ENCODE measurements around the gene CSF1. TPM values are rescaled to one million over a fixed set of nuclear protein-coding genes. Genes with fewer than 3 reads are reported as not detected.

The CSF1 gene
- total RNA-seq, 4 donors from 2014 or later = 8.9 to 49.5 (median 26.6) TPM

DNA sequence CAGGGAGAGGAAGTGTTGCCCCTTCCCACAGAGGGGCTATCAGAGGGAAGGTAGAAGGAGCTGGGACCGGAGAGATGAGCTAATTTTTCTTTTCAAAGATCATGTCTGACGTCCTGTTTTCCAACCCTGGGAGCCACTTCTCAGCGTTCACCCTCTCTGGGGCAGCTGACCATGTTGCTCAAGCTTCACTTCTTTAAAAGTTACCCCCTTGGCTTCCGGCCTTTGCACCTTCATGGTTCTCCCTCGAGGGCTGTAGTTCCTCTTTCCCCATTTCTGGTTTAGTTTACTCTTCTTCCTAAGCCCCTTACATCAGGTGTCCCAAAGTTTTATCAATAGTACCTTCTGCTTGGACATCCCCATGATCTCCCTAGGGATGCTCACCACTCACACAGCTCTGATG lies 23.8 kb upstream of the CSF1 start:
- DNase-seq = peak in 2 of 3 donors; percentile 66 to 77
- no peak for TF ChIP-seq POLR2A (IDR thresholded peaks at IDR 0.05)
- Histone ChIP-seq H3K4me3 (no peak overlapping the region), H3K27me3 (no peaks in the 10 kb centered on the region), H3K27ac (peak overlapping the region in 1 of 4 donors; percentile 50), H3K9me3 (no peaks in the 10 kb centered on the region), H3K36me3 (no peaks in the 10 kb centered on the region), H3K4me1 (peaks cover 0 to 20% (median 6%) of the 10 kb centered on the region in 4 donors)

DNA sequence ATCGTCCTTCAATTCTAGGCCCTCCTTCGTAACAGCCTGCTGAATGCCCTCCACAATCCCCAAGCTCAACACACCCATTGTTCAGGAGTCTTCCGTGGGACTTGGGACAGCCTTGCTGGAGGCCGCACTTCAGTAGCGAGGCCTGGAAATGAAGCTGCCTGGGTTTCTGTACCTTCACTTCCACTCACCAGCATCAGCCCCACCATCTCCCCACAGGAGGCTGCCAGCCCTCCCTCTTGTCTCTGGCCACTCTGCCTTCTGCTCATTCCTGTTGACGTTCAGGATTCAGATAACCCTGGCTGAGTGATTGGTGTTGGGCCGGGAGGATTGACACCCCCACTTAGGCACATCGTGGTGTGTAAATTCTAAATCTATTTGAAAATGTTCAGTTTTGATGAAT lies 23.4 kb upstream of the CSF1 start:
- peak overlapping the region in 1 of 4 donors; percentile 39 for H3K27ac ChIP-seq
- H3K4me1 ChIP-seq = peaks cover 0 to 25% (median 6%) of the 10 kb centered on the region in 4 donors
- H3K36me3 ChIP-seq = no peaks in the 10 kb centered on the region
- DNase-seq = no peak
- H3K9me3 ChIP-seq = no peaks in the 10 kb centered on the region
- no peaks in the 10 kb centered on the region for H3K27me3 ChIP-seq
- no peak overlapping the region for H3K4me3 ChIP-seq
- TF ChIP-seq, protein P1, sequence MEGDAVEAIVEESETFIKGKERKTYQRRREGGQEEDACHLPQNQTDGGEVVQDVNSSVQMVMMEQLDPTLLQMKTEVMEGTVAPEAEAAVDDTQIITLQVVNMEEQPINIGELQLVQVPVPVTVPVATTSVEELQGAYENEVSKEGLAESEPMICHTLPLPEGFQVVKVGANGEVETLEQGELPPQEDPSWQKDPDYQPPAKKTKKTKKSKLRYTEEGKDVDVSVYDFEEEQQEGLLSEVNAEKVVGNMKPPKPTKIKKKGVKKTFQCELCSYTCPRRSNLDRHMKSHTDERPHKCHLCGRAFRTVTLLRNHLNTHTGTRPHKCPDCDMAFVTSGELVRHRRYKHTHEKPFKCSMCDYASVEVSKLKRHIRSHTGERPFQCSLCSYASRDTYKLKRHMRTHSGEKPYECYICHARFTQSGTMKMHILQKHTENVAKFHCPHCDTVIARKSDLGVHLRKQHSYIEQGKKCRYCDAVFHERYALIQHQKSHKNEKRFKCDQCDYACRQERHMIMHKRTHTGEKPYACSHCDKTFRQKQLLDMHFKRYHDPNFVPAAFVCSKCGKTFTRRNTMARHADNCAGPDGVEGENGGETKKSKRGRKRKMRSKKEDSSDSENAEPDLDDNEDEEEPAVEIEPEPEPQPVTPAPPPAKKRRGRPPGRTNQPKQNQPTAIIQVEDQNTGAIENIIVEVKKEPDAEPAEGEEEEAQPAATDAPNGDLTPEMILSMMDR (IDR thresholded peaks at IDR 0.05) = no peak
- no peak for TF ChIP-seq POLR2A (IDR thresholded peaks at IDR 0.05)

DNA sequence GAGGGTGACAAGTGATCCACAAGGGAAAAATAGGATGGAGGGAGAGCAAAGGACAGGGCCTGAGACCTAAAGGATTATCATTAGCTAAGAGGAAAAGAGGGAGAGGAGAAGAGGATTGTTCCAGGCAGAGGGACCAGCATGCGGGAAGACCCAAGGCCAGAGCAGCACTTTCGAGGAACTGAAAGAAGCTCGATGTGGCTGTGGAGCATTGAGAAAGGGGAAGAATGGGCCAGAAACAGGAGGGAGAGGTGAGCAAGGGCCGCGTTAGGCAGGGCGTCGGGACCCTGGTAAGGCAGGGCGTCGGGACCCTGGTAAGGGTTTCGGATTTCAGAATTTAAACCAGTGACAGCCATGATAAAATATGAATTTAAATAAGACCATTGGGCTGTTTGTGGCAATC lies 22.8 kb upstream of the CSF1 start:
- TF ChIP-seq POLR2A (IDR thresholded peaks at IDR 0.05) = no peak
- TF ChIP-seq, protein P1 (IDR thresholded peaks at IDR 0.05) = no peak
- DNase-seq = peak in 1 of 3 donors; percentile 43
- Histone ChIP-seq H3K36me3 (no peaks in the 10 kb centered on the region), H3K9me3 (no peaks in the 10 kb centered on the region), H3K4me1 (peaks cover 0 to 29% (median 6%) of the 10 kb centered on the region in 4 donors), H3K27me3 (no peaks in the 10 kb centered on the region), H3K27ac (no peak overlapping the region), H3K4me3 (no peak overlapping the region)

DNA sequence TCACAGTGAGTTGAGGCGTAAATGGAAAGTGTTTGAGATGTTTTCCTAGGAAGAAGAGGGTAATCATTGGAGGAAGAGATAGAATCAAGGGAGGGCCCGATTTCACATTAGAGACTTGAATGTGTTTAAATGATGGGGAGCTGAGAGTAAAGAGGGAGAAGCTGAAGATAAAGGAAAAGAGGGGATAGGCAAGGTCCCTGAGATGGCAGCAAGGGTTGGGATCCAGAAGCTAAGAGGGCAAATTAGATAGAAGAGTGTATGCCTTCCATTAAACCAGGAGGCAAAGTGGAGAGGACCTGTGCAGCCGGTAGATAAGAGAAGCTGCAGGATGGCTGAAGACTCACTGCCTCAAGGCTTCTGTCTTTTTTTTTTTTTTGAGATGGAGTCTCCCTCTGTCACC lies 21.6 kb upstream of the CSF1 start:
- Histone ChIP-seq H3K4me3 (no peak overlapping the region), H3K9me3 (no peaks in the 10 kb centered on the region), H3K27me3 (no peaks in the 10 kb centered on the region), H3K27ac (no peak overlapping the region), H3K4me1 (peaks cover 0 to 19% (median 6%) of the 10 kb centered on the region in 4 donors), H3K36me3 (no peaks in the 10 kb centered on the region)
- TF ChIP-seq POLR2A (IDR thresholded peaks at IDR 0.05) = no peak
- TF ChIP-seq, protein P1 (IDR thresholded peaks at IDR 0.05) = no peak
- no peak for DNase-seq

DNA sequence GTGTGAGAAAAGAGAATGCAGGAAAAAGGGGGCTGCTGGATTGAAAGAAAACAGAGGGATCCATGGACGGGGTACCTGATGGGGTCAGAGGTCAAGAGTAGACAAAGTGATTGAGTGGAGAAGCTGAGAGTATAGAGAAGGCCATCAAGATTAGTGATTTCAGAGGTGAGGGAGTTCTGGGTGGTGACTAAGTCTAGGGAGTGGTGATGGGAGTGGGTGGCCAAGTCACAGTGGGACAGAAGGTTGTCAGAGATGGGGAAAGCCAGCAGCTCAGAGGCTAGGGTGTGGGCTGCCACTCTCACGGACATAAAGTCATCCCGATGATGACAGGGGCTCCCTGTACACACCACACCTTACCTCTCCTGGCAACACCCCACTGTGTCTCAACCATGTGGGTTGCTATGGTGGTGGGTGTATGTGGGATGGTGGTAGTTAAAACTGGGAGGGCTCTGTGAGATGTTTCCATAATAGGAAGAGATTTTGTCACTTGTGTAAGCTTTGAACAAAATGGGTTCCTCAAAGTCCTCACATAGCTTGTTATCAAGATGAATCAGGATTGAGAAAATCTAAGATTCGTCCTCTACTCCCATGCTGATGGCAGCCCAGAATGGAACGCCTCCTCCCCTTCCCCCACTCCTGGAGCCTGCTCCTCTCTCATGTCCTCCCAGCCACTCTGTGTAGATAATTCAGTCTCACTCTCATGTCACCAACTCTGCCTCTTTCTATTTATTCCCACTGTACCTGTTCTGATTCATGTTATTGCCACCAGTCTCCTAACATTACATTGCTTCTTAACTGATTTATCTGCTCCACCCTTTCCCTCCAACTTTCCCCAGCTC lies 20.3 kb upstream of the CSF1 start:
- Histone ChIP-seq H3K9me3 (no peaks in the 10 kb centered on the region), H3K4me1 (peaks cover 0 to 16% (median 6%) of the 10 kb centered on the region in 4 donors), H3K27me3 (no peaks in the 10 kb centered on the region), H3K4me3 (no peak overlapping the region), H3K36me3 (no peaks in the 10 kb centered on the region), H3K27ac (no peak overlapping the region)
- TF ChIP-seq POLR2A (IDR thresholded peaks at IDR 0.05) = no peak
- TF ChIP-seq, protein P1 (IDR thresholded peaks at IDR 0.05) = no peak
- no peak for DNase-seq

DNA sequence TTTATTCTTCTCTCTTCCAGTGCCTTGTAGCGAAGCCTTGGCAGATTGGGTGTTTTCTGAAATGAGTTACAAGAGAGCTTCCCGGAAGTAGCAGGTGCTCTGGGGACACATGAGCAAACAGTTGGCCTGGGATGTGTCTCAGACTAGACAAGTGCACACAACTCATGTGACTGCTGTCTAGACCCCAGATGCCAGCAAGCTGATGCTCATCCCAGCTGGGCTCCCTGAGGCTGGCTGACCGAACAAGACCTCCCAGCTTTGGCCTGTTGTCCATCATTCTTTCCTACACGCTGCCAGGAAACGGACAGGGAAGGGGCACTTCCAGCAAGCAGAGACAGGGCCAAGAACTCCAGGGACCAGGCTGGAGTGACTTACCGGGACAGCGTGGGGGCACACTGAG lies 18.7 kb upstream of the CSF1 start:
- Histone ChIP-seq H3K27ac (peak overlapping the region in 1 of 4 donors; percentile 27), H3K4me3 (no peak overlapping the region), H3K36me3 (no peaks in the 10 kb centered on the region), H3K4me1 (peaks cover 0 to 28% (median 7%) of the 10 kb centered on the region in 4 donors), H3K27me3 (no peaks in the 10 kb centered on the region), H3K9me3 (no peaks in the 10 kb centered on the region)
- TF ChIP-seq, protein P1 (IDR thresholded peaks at IDR 0.05) = no peak
- TF ChIP-seq POLR2A (IDR thresholded peaks at IDR 0.05) = no peak
- DNase-seq = peak in 1 of 3 donors; percentile 31

All from Peyer's patch (tissue), 4 donors.